Measurements from ENCODE around the gene NOTCH4.

NOTCH4 gene

DNA sequence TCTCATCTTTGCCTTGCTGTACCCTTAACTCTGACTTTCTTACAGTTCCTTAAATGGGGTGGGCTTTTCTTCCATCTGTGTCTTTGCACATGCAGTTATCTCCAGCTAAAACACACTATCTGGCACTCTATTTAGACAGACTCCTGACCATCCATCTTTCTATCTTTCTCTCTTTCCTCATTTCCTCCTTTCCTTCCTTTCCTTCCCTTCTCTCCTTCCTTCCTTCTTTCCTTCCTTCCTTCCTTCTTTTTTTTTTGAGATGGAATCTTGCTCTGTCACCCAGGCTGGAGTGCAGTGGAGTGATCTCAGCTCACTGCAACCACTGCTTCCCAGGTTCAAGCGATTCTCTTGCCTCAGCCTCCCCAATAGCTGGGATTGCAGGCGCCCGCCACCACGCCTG lies 8.2 kb downstream of the NOTCH4 start:
- H3K9ac ChIP-seq (ENCODE audit: low read depth, low read length, poor library complexity, severe bottlenecking) = no peak overlapping the region
- H3K4me1 ChIP-seq (ENCODE audit: insufficient read depth, low read length, poor library complexity, severe bottlenecking) = no peaks in the 10 kb centered on the region
- H3K27me3 ChIP-seq (ENCODE audit: insufficient read depth, low read length, poor library complexity, severe bottlenecking) = no peaks in the 10 kb centered on the region
- no peaks in the 10 kb centered on the region for H4K20me1 ChIP-seq (ENCODE audit: insufficient read depth, low read length, poor library complexity, severe bottlenecking)
- no peak for TF ChIP-seq EZH2phosphoT487 (IDR thresholded peaks at IDR 0.05; ENCODE audit: borderline replicate concordance)
- TF ChIP-seq, protein P1, sequence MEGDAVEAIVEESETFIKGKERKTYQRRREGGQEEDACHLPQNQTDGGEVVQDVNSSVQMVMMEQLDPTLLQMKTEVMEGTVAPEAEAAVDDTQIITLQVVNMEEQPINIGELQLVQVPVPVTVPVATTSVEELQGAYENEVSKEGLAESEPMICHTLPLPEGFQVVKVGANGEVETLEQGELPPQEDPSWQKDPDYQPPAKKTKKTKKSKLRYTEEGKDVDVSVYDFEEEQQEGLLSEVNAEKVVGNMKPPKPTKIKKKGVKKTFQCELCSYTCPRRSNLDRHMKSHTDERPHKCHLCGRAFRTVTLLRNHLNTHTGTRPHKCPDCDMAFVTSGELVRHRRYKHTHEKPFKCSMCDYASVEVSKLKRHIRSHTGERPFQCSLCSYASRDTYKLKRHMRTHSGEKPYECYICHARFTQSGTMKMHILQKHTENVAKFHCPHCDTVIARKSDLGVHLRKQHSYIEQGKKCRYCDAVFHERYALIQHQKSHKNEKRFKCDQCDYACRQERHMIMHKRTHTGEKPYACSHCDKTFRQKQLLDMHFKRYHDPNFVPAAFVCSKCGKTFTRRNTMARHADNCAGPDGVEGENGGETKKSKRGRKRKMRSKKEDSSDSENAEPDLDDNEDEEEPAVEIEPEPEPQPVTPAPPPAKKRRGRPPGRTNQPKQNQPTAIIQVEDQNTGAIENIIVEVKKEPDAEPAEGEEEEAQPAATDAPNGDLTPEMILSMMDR (conservative IDR thresholded peaks at IDR 0.05; ENCODE audit: low read length) = no peak
- no peaks in the 10 kb centered on the region for H3K9me2 ChIP-seq (replicated peaks; ENCODE audit: low read depth, low read length)
- no peaks in the 10 kb centered on the region for H3K9me3 ChIP-seq (ENCODE audit: insufficient read depth, low read depth, low read length)
- no peaks in the 10 kb centered on the region for H3F3A ChIP-seq (ENCODE audit: low read depth)
- no peaks in the 10 kb centered on the region for H3K79me2 ChIP-seq (ENCODE audit: insufficient read depth, low read length)
- H2AFZ ChIP-seq (ENCODE audit: low read length) = no peak overlapping the region
- H3K36me3 ChIP-seq (ENCODE audit: insufficient read depth, low read length) = no peaks in the 10 kb centered on the region
- H3K4me3 ChIP-seq (ENCODE audit: low read length, poor library complexity, severe bottlenecking) = no peak overlapping the region
- no peak overlapping the region for H3K4me2 ChIP-seq (ENCODE audit: low read depth, low read length, poor library complexity, severe bottlenecking)

DNA sequence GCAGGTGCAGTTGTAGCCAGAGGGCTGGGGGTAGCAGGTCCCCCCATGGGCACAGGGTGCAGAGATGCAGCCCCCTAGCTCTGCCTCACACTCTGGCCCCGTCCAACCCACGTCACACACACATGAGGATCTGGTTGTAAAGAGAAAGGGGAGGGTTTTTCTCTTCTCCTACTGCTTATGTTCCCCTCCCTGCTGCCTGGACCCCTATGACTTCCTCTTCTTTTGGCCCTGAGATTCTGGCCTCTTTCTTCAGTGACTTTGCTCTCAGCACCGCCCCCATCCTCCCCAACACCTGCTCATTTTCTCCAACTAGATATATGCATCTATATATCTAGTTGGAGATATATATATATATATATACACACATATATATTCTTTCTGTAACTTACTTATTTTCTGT lies 9.7 kb downstream of the NOTCH4 start:
- no peaks in the 10 kb centered on the region for H3F3A ChIP-seq (ENCODE audit: low read depth)
- no peak overlapping the region for H3K4me2 ChIP-seq (ENCODE audit: low read depth, low read length, poor library complexity, severe bottlenecking)
- no peak overlapping the region for H2AFZ ChIP-seq (ENCODE audit: low read length)
- H3K4me1 ChIP-seq (ENCODE audit: insufficient read depth, low read length, poor library complexity, severe bottlenecking) = no peaks in the 10 kb centered on the region
- no peaks in the 10 kb centered on the region for H4K20me1 ChIP-seq (ENCODE audit: insufficient read depth, low read length, poor library complexity, severe bottlenecking)
- H3K9me3 ChIP-seq (ENCODE audit: insufficient read depth, low read depth, low read length) = no peaks in the 10 kb centered on the region
- TF ChIP-seq, protein P1 (conservative IDR thresholded peaks at IDR 0.05; ENCODE audit: low read length) = no peak
- TF ChIP-seq EZH2phosphoT487 (IDR thresholded peaks at IDR 0.05; ENCODE audit: borderline replicate concordance) = no peak
- H3K9ac ChIP-seq (ENCODE audit: low read depth, low read length, poor library complexity, severe bottlenecking) = no peak overlapping the region
- no peaks in the 10 kb centered on the region for H3K36me3 ChIP-seq (ENCODE audit: insufficient read depth, low read length)
- H3K4me3 ChIP-seq (ENCODE audit: low read length, poor library complexity, severe bottlenecking) = no peak overlapping the region
- H3K27me3 ChIP-seq (ENCODE audit: insufficient read depth, low read length, poor library complexity, severe bottlenecking) = no peaks in the 10 kb centered on the region
- no peaks in the 10 kb centered on the region for H3K79me2 ChIP-seq (ENCODE audit: insufficient read depth, low read length)
- H3K9me2 ChIP-seq (replicated peaks; ENCODE audit: low read depth, low read length) = no peaks in the 10 kb centered on the region

DNA sequence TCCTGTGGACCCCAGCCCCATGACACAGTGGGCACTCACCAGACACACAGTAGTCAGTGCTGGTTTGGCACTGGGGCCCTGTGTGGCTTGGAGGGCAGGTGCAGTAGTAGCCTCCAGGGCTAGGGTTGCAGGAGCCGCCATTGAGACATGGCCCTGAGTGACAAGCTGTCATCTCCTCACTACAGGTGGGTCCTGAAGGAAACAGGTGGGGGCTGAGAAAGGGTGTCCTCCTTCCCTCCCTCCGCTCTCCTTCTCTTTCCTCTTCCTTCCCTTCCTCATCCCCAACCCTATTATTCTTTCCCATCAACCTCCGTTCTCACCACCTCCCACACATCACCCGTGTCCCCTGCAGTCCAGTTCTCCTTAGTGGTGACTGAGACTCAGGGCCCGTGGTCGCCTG lies 10.2 kb downstream of the NOTCH4 start:
- Histone ChIP-seq H3K36me3 (ENCODE audit: insufficient read depth, low read length) (no peaks in the 10 kb centered on the region), H3K79me2 (ENCODE audit: insufficient read depth, low read length) (no peaks in the 10 kb centered on the region), H3K27me3 (ENCODE audit: insufficient read depth, low read length, poor library complexity, severe bottlenecking) (no peaks in the 10 kb centered on the region), H3K4me2 (ENCODE audit: low read depth, low read length, poor library complexity, severe bottlenecking) (no peak overlapping the region), H3K4me1 (ENCODE audit: insufficient read depth, low read length, poor library complexity, severe bottlenecking) (no peaks in the 10 kb centered on the region), H3K9me3 (ENCODE audit: insufficient read depth, low read depth, low read length) (no peaks in the 10 kb centered on the region), H2AFZ (ENCODE audit: low read length) (no peak overlapping the region), H3K9me2 (replicated peaks; ENCODE audit: low read depth, low read length) (no peaks in the 10 kb centered on the region), H3K4me3 (ENCODE audit: low read length, poor library complexity, severe bottlenecking) (no peak overlapping the region), H4K20me1 (ENCODE audit: insufficient read depth, low read length, poor library complexity, severe bottlenecking) (no peaks in the 10 kb centered on the region), H3K9ac (ENCODE audit: low read depth, low read length, poor library complexity, severe bottlenecking) (no peak overlapping the region), H3F3A (ENCODE audit: low read depth) (no peaks in the 10 kb centered on the region)
- TF ChIP-seq, protein P1 (conservative IDR thresholded peaks at IDR 0.05; ENCODE audit: low read length) = no peak
- TF ChIP-seq EZH2phosphoT487 (IDR thresholded peaks at IDR 0.05; ENCODE audit: borderline replicate concordance) = no peak
